GM12878 (cell line): Measurements from ENCODE around the gene LCN9. TPM values are rescaled to one million over a fixed set of nuclear protein-coding genes. Genes with fewer than 3 reads are reported as not detected.

Source experiments
- ATAC-seq: fragments of 200-7000 bp; cut with Tn5 transposase; 3 replicates; pipeline ENCODE4 v1.9.1; 2020; ENCODE audit warnings: mild to moderate bottlenecking, moderate library complexity
- BruUV-seq: library from RNA; stranded (reverse); fragments of 400-500 nt; replicated peaks from 2 replicates; lab custom pipeline; 2021; lab: Mats Ljungman, UMichigan
- CTCF ChIA-PET: fragments of 300-600 bp; sonication (Branson Sonifier 250); formaldehyde crosslinking; extraction: SDS; loops from one replicate; lab custom pipeline; 2021; ENCODE audit warnings: inconsistent platforms; lab: Yijun Ruan, JAX
- POLR2A ChIA-PET: fragments of 350-600 bp; formaldehyde crosslinking; extraction: SDS; loops from one replicate; lab custom pipeline; 2021; ENCODE audit warnings: inconsistent platforms; lab: Charles Lee
- RAD21 ChIA-PET: fragments of 300-600 bp; sonication (Branson Sonifier 250); formaldehyde crosslinking; loops from one replicate; lab custom pipeline; 2023; ENCODE audit warnings: antibody characterized with exemption; ENCODE audit not compliant: unreplicated experiment; lab: Charles Lee
- SMC1A ChIA-PET: fragments of 300-600 bp; sonication (Branson Sonifier 250); formaldehyde crosslinking; loops from one replicate; lab custom pipeline; 2023; ENCODE audit not compliant: unreplicated experiment, uncharacterized antibody; lab: Charles Lee
- DNase-seq: peaks from one replicate; pipeline ENCODE4 v3.0.0-alpha.2; 2011; ENCODE audit warnings: low read depth, low spot score
- FAIRE-seq: peaks from 3 replicates; lab custom pipeline; 2011; peaks lifted over from hg19 to GRCh38; lab: Jason Lieb, UNC
- H2AFZ ChIP-seq: 2 replicates; pipeline ENCODE4 v1.6.0; 2011; ENCODE audit warnings: low read depth, low read length, control low read depth; ENCODE audit not compliant: control insufficient read depth
- H3K27ac ChIP-seq: 2 replicates; pipeline ENCODE4 v1.5.1; 2011; ENCODE audit warnings: control low read depth; ENCODE audit not compliant: control insufficient read depth, insufficient read depth
- H3K27me3 ChIP-seq, 2 experiments: replicated peaks in 1 of 2; 2 replicates each; pipeline versions ENCODE4 v1.6.0 to v1.6.1; 2011; ENCODE audit warnings: low read length in 1 of 2; ENCODE audit not compliant: control insufficient read depth in 2 of 2, insufficient read depth in 2 of 2
- H3K36me3 ChIP-seq, 2 experiments: 2 replicates each; pipeline ENCODE4 v1.5.1; 2011; ENCODE audit warnings: low read length in 1 of 2; ENCODE audit not compliant: control insufficient read depth in 2 of 2, insufficient read depth in 2 of 2
- H3K4me1 ChIP-seq: 2 replicates; pipeline ENCODE4 v1.6.1; 2011; ENCODE audit warnings: mild to moderate bottlenecking, low read length, moderate library complexity, mixed read lengths; ENCODE audit not compliant: control insufficient read depth, insufficient read depth
- H3K4me2 ChIP-seq: 2 replicates; pipeline ENCODE4 v1.6.0; 2011; ENCODE audit warnings: control low read depth; ENCODE audit not compliant: control insufficient read depth, insufficient read depth
- H3K4me3 ChIP-seq: fragments of 200-600 bp; sonication (generic); 2 replicates; pipeline ENCODE4 v1.5.1; 2016
- H3K79me2 ChIP-seq: 2 replicates; pipeline ENCODE4 v1.6.0; 2011; ENCODE audit warnings: low read length; ENCODE audit not compliant: control insufficient read depth, insufficient read depth
- H3K9ac ChIP-seq: 2 replicates; pipeline ENCODE4 v1.8.0; 2011; ENCODE audit warnings: low read length, control low read depth, mixed read lengths; ENCODE audit not compliant: control insufficient read depth, insufficient read depth
- H3K9me3 ChIP-seq: replicated peaks from 3 replicates; pipeline ENCODE4 v1.5.1; 2011; ENCODE audit warnings: mild to moderate bottlenecking, low read length; ENCODE audit not compliant: control insufficient read depth, insufficient read depth
- H4K20me1 ChIP-seq: 2 replicates; pipeline ENCODE4 v1.6.0; 2011; ENCODE audit not compliant: control insufficient read depth, insufficient read depth
- ASH2L ChIP-seq: fragments of 300-600, 200-600 bp; sonication (generic); IDR thresholded peaks from 2 replicates; pipeline ENCODE4 v1.6.1; 2017; ENCODE audit warnings: low read depth, mild to moderate bottlenecking, borderline replicate concordance
- BCL11A ChIP-seq: IDR thresholded peaks from 2 replicates; pipeline ENCODE4 v1.6.1; 2011; ENCODE audit warnings: low read depth, low read length
- CREM ChIP-seq: IDR thresholded peaks from 2 replicates; pipeline ENCODE4 v1.6.1; 2014; ENCODE audit warnings: antibody characterized with exemption, low read depth
- E4F1 ChIP-seq: fragments of 450-650 bp; IDR thresholded peaks from 2 replicates; pipeline ENCODE4 v1.6.1; 2018; ENCODE audit warnings: borderline replicate concordance, mild to moderate bottlenecking; ENCODE audit not compliant: partially characterized antibody
- EP300 ChIP-seq, 2 experiments: fragments of 150-350 bp in 1 of 2; IDR thresholded peaks; 2 replicates each; pipeline ENCODE4 v1.6.1; 2011 to 2012; ENCODE audit warnings: low read depth in 2 of 2, low read length in 2 of 2, borderline replicate concordance in 1 of 2, improper control_type of control experiment in 1 of 2, inconsistent platforms in 1 of 2; ENCODE audit not compliant: control insufficient read depth in 1 of 2
- MEF2A ChIP-seq: IDR thresholded peaks from 2 replicates; pipeline ENCODE4 v1.6.1; 2011; ENCODE audit warnings: low read depth, mild to moderate bottlenecking, low read length, moderate library complexity; ENCODE audit not compliant: insufficient read depth
- RUNX3 ChIP-seq: IDR thresholded peaks from 2 replicates; pipeline ENCODE4 v1.6.1; 2012; ENCODE audit warnings: low read length, inconsistent platforms
- ZNF217 ChIP-seq: fragments of 450-650 bp; IDR thresholded peaks from 2 replicates; pipeline ENCODE4 v1.6.1; 2017; ENCODE audit warnings: antibody characterized with exemption, mild to moderate bottlenecking
- ZNF274 ChIP-seq: IDR thresholded peaks from one replicate; pipeline ENCODE4 v1.8.0; 2011; ENCODE audit not compliant: insufficient read length, insufficient read depth
- WGBS: methylation state at CpG from one replicate; pipeline ENCODE4 v1.1.6; 2016; ENCODE audit warnings: low lambda C conversion rate; ENCODE audit not compliant: insufficient replicate concordance, insufficient coverage; ENCODE audit errors: missing lambda C conversion rate; 5-methylcytosine and 5-hydroxymethylcytosine counted together
- in situ Hi-C: fragments of 300-500 bp; cut with MboI; formaldehyde crosslinking; loops from 9 replicates; pipeline ENCODE4 v1.14.3; 2018; ENCODE audit warnings: mixed read lengths
- intact Hi-C: fragments of 100-400 bp; cut with micrococcal nuclease; formaldehyde crosslinking; loops from one replicate; pipeline ENCODE4 v1.14.2; 2022; ENCODE audit not compliant: unreplicated experiment
- polyA plus RNA-seq, 11 experiments: library from polyadenylated mRNA; depleted of rRNA in 4 of 11; unstranded in 6 of 11; stranded (reverse) in 5 of 11; fragments of >200 nt; fragmentation: Nextera tagmentation in 4 of 11; fragmentation: Illumina TruSeq in 1 of 11; extraction: Ambion mirVana in 4 of 11; extraction: Trizol in 1 of 11; gene quantifications; 1 replicate in 1 of 11; 2 replicates in 10 of 11; pipeline versions ENCODE4 v1.2.1 to v1.2.3, GENCODE V29; 2011 to 2016; ENCODE audit warnings: inconsistent platforms in 2 of 11, missing spikeins in 2 of 11, low read depth in 1 of 11
- total RNA-seq, 4 experiments: library from RNA; depleted of rRNA in 3 of 4; stranded (reverse); fragments of >200 nt in 3 of 4; fragmentation: Illumina TruSeq in 1 of 4; extraction: Trizol in 1 of 4; gene quantifications; 2 replicates each; pipeline versions ENCODE4 v1.2.1 to v1.2.3, GENCODE V29; 2013 to 2021
- TF ChIP-seq, protein P1 (sequence below): IDR thresholded peaks from 2 replicates; pipeline ENCODE4 v1.6.1; 2012; ENCODE audit warnings: mild to moderate bottlenecking, low read depth, low read length
- TF ChIP-seq, protein P2 (sequence below): fragments of 450-650 bp; formaldehyde crosslinking; IDR thresholded peaks from 2 replicates; pipeline ENCODE4 v1.4.0; 2022; ENCODE audit warnings: mild to moderate bottlenecking, moderate library complexity

The LCN9 gene
- total and polyA plus RNA-seq, 10 of the 15 experiments (the other 5 are each of a cell fraction or from before 2014, with no cell fraction given): not detected

GRCh38 chr9:135674977-135675376 is 11.9 kb downstream of the LCN9 start:
- FAIRE-seq (no peak), DNase-seq (no peak), ATAC-seq (no peak)
- CTCF ChIA-PET: no interaction called here
- SMC1A ChIA-PET: no interaction called here
- no TSS peak for BruUV-seq
- no peak for TF ChIP-seq ASH2L
- no peak for TF ChIP-seq BCL11A
- no peak for TF ChIP-seq MEF2A
- TF ChIP-seq ZNF217: no peak
- TF ChIP-seq EP300 (IDR thresholded peaks at IDR 0.05; ENCODE audit: borderline replicate concordance in 1 of 2, control insufficient read depth in 1 of 2, low read depth in 2 of 2, low read length in 2 of 2): no peak
- TF ChIP-seq, protein P1, sequence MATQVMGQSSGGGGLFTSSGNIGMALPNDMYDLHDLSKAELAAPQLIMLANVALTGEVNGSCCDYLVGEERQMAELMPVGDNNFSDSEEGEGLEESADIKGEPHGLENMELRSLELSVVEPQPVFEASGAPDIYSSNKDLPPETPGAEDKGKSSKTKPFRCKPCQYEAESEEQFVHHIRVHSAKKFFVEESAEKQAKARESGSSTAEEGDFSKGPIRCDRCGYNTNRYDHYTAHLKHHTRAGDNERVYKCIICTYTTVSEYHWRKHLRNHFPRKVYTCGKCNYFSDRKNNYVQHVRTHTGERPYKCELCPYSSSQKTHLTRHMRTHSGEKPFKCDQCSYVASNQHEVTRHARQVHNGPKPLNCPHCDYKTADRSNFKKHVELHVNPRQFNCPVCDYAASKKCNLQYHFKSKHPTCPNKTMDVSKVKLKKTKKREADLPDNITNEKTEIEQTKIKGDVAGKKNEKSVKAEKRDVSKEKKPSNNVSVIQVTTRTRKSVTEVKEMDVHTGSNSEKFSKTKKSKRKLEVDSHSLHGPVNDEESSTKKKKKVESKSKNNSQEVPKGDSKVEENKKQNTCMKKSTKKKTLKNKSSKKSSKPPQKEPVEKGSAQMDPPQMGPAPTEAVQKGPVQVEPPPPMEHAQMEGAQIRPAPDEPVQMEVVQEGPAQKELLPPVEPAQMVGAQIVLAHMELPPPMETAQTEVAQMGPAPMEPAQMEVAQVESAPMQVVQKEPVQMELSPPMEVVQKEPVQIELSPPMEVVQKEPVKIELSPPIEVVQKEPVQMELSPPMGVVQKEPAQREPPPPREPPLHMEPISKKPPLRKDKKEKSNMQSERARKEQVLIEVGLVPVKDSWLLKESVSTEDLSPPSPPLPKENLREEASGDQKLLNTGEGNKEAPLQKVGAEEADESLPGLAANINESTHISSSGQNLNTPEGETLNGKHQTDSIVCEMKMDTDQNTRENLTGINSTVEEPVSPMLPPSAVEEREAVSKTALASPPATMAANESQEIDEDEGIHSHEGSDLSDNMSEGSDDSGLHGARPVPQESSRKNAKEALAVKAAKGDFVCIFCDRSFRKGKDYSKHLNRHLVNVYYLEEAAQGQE: no peak
- TF ChIP-seq ZNF274: no peak
- TF ChIP-seq, protein P2, sequence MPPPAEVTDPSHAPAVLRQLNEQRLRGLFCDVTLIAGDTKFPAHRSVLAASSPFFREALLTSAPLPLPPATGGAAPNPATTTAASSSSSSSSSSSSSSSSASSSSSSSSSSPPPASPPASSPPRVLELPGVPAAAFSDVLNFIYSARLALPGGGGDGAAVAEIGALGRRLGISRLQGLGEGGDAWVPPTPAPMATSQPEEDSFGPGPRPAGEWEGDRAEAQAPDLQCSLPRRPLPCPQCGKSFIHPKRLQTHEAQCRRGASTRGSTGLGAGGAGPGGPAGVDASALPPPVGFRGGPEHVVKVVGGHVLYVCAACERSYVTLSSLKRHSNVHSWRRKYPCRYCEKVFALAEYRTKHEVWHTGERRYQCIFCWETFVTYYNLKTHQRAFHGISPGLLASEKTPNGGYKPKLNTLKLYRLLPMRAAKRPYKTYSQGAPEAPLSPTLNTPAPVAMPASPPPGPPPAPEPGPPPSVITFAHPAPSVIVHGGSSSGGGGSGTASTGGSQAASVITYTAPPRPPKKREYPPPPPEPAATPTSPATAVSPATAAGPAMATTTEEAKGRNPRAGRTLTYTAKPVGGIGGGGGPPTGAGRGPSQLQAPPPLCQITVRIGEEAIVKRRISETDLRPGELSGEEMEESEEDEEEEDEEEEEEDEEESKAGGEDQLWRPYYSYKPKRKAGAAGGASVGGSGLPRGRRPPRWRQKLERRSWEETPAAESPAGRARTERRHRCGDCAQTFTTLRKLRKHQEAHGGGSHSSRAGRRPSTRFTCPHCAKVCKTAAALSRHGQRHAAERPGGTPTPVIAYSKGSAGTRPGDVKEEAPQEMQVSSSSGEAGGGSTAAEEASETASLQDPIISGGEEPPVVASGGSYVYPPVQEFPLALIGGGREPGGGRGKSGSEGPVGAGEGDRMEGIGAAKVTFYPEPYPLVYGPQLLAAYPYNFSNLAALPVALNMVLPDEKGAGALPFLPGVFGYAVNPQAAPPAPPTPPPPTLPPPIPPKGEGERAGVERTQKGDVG (CRISPR knock-in tag): no peak
- TF ChIP-seq RUNX3: no peak
- TF ChIP-seq E4F1: no peak
- TF ChIP-seq CREM: no peak
- no peaks in the 10 kb centered on the region for H4K20me1 ChIP-seq
- H3K36me3 ChIP-seq: no peaks in the 10 kb centered on the region
- RAD21 ChIA-PET: no interaction called here
- POLR2A ChIA-PET: no interaction called here
- H3K27me3 ChIP-seq: no peaks in the 10 kb centered on the region
- intact Hi-C loops: no loop called here
- no peaks in the 10 kb centered on the region for H3K79me2 ChIP-seq
- 12% methylated on average over 10 of the region's 10 CpGs for WGBS
- in situ Hi-C loops: no loop called here
- no peaks in the 10 kb centered on the region for H3K4me1 ChIP-seq
- no peaks in the 10 kb centered on the region for H3K9me3 ChIP-seq
- H3K27ac ChIP-seq: no peak overlapping the region
- no peak overlapping the region for H2AFZ ChIP-seq
- no peak overlapping the region for H3K4me2 ChIP-seq
- H3K9ac ChIP-seq: no peak overlapping the region
- H3K4me3 ChIP-seq: no peak overlapping the region
